ENCODE data around the gene MALSU1.

DNA sequence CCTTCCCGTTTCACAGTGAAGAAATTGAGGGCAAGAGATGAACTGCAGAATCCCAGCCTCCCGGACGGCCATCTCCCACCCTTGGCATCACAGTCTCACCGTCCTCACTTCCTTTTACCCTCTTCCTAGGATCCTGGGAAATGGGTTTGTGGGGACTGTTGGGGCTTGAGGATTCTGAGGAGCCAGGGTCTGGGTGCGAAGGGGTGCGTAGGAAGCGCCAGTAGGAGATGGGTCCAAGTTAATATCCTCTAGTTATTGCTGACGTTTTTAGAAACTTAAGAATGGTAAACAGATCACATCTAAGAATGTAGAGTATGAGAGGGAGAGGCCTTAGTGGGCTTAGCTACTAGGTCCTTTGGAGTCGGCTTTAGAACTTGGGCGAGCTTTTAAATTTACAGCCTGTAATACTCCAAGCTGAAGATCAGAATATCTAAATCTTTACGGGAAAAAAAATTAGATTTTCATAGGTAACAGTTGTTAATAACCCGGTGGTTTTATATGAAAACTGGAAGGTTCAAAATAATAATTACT lies 696 bp downstream of the MALSU1 start:
- TF ChIP-seq, protein P1, sequence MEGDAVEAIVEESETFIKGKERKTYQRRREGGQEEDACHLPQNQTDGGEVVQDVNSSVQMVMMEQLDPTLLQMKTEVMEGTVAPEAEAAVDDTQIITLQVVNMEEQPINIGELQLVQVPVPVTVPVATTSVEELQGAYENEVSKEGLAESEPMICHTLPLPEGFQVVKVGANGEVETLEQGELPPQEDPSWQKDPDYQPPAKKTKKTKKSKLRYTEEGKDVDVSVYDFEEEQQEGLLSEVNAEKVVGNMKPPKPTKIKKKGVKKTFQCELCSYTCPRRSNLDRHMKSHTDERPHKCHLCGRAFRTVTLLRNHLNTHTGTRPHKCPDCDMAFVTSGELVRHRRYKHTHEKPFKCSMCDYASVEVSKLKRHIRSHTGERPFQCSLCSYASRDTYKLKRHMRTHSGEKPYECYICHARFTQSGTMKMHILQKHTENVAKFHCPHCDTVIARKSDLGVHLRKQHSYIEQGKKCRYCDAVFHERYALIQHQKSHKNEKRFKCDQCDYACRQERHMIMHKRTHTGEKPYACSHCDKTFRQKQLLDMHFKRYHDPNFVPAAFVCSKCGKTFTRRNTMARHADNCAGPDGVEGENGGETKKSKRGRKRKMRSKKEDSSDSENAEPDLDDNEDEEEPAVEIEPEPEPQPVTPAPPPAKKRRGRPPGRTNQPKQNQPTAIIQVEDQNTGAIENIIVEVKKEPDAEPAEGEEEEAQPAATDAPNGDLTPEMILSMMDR (IDR thresholded peaks at IDR 0.05), result no peak
- no peak for TF ChIP-seq POLR2A (IDR thresholded peaks at IDR 0.05)

All from thyroid gland (tissue), 4 donors.